GM19328 (cell line): ENCODE measurements around the gene ESYT2.
"Not testable (repeated sequence)": the region's sequence is repeated elsewhere in the genome, so short reads cannot be mapped to it uniquely, and the experiment has no call there.

Experiments used
- ATAC-seq: cut with Tn5 transposase; IDR thresholded peaks from one replicate; pipeline ENCODE4 v1.9.1; 2021; ENCODE audit warnings: mild to moderate bottlenecking, moderate library complexity; ENCODE audit not compliant: unreplicated experiment

The ESYT2 gene

DNA sequence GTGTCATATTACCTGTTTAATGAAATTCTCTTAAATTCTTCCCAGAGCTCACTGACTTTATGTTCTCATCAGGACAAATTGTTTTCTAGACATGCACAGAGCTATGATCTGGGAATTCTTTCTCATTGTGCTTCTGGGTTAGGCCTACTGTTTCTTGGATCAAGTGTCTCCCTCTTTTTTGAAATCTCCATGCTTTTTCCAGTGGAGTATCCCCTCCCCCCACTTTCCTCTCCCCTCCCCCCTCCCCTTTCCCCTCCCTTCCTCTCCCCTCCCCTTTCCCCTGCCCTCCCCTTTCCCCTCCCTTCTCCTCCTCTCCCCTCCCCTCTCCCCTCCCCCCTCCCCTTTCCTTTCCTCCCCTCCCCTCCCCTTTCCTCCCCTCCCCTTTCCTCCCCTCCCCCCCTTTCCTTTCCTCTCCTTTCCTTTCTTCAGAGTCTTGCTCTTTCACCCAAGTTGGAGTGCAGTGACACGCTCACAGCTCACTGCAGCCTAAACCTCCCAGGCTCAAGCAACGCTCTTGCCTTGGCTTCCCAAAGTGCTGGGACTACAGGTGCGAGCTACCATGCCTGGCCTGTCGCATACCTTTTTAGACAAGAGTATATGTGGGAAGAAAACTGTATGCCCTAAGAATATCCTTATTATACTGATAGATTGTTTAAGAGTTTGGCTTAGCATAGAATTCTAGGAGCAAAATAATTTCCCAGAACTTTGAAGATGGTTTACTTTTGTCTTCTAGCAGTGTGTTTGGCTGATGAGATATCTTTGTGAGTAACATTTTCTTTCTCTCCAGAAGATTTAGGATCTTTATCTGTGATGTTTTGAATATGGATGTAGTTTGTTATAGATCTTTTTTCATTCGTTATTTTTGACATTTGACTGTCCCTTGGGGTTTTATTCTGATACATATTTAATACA is 29.5 kb upstream of the ESYT2 start:
- no peak for ATAC-seq

DNA sequence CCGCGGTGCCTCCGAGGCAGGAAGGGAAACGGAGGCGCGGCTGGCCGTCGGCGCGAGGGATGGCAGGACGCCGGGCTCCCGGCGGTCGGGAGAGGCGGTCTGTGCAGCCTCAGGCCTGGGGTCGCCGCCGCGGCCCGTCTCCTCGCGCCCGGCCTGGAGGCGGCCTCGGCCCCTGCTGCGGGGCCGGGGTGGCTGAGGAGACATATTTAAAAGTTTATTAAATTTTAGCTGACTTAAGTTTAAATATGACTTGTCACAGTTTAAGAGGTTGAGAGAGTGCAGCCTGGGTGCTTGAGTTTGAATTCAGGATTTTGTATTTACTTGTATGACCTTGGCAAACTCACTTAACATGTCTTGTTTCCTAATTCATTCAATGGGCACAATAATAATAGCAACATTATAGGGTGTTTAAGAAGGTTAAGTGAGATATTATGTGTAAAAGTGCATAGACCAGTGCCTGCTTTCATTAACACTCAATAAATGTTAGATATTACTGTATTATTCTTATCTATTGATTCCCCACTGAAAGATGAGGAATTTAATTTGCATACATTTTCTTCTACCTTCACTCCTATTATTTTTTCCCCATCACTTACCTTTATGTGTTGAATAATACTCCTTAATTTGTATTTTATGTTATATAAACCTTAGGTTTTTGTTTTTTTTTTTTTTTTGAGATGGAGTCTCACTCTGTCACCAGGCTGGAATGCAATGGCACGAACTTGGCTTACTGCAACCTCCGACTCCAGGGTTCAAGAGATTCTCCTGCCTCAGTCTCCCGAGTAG is 27.8 kb upstream of the ESYT2 start:
- ATAC-seq = peak; percentile 30

DNA sequence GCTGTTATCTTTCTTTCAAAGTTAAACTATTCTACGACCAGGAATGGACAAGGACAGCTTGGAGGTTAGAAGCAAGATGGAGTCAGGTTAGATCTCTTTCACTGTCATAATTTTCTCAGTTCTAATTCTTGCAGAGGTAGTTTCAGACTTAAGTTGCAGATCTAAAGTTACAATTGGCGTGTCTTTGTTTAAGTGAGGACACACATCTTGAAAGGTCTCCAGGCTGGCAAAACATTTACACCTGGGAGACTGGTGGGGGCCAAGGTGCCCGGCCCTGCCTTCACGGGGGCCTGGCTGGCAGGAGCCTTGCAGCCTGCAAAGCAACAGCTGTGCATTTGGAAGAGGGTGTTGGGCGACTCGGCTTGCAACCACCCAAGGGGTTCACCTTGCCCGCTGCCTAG is 25.4 kb upstream of the ESYT2 start:
- ATAC-seq = no peak

DNA sequence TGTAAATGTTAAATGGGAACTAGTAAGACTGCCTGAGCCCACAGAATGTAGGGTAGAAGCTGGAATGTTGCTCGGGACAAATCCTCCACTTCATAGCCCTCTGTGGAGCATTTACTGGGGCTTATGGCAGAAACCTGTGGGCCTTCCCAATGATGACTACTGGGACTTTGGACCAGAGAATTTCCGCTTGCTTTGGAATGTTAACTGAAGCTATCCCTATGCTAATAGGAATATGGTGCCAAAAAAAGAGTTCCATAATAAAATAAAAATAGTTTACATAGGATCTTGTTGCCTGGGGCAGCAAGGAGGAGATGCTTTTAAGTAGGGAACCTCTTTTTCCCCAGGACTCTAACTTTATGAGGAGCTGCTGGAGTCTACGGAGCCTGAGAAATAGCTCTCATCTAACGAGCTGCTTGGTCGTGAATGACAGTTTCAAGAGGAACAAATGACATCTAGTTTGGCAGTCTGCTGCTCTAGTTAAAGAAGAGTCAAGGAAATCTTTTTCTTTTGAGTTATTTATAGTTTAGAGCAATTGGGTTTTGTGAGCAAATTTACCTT is 21.3 kb upstream of the ESYT2 start:
- no peak for ATAC-seq

DNA sequence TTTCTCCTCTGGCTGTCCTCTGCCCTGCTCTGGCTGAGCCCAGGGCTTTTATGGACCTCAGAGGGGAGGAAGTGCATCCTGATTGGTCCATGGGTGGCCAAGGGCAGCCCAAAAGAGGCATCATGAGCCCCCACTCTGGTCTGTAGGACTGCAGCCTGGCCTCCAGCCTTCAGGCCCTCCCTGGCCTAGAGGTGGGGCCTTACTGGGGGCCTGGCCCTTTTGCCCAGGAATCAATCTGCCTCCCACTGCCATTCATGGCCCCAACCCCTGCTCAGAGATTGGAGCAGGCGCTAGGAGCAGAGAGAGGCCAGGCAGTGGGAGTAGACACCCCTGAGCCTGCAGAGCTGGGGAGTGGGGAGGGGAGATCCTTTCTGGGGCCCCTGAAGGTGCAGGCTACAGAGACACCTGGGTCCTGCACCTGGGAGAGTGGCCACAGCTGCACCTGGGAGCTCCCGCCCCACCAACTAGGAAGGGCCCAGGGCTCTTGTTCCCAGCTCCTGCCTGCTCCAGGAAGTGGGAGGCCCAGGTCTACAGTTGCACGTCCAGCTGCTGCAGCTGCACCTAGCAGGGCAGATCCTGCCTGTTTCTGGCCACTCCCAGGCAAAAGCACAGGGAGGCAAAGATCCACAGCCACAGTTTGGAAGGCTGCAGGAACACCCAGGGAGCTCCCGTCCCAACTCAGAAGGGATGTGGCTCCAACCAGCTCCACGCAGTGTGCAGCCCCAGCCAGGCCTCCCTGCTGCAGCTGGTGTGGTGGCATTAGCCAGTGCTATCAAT is 20.6 kb upstream of the ESYT2 start:
- ATAC-seq = no peak

DNA sequence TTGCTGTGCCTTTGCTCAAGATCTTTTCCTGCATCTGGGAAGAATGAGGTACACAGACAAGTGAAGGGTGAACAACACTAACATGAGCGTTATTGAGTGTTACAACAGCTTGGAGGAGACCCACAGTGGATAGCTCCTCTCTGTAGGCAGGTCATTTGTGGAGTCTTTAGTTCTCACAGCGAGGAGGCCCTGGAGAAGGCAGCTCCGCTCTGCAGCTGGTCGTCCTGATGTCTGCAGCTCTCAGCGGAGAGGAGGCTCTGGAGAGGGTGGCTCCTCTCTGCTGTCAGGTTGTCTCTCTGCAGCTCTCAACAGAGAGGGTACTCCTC is 20.1 kb upstream of the ESYT2 start:
- no peak for ATAC-seq

DNA sequence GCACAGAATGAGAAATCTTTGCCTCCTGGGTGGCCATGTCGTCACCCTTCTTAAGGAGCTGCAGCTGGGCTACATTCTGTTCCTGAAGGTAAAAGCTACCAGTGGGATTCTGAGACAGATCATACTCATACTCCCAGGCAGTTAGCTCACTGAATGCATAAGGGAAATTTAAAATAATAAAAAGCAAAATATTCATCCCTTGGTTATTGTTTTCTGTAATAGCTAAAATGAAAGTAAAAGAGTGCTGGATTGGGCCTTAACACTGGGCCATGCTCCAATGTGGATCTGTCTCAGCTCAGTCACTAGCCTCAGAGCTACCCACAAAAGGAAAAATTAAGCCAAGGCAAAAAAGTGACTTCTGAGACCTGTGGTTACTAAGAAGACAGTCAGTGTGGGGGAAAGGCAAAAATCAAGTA is 18.1 kb upstream of the ESYT2 start:
- ATAC-seq = no peak

DNA sequence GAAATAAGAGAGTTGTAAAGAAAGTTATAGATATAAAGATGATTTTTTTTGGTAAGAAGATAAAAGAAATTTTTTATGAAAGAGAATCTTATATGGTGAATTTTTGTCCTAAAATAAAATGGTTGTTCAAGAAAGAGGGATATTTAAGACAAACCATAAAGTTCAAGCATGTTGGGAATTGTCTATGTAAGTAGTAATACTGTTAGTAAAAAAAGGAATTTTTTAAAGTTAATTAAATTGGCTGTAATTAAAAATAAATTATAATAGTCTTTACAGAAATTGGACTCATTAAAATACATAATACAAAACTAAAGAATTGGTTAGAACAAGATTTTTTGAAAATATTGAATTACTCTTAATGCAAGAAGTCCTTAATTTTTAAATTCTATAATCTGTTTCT is 17.0 kb upstream of the ESYT2 start:
- no peak for ATAC-seq

DNA sequence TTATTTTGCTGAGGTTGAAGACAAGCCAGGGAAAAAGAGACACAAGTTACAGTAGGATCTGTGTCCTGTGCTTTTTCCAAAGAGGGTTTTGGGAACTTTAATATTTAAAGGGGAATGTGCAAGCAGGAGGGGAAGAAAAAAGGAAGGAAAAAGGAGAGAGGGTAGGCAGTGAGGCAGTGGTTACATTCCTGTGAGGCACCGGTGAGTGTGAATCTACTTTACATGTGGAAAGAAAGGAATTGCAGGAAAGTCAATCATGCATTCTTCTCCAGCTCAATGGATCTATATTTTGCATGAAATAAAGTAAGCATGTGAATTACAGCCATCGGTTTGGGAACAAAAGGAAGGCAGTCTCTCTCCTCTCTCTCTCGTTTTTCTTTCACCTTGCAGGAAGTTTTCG is 14.5 kb upstream of the ESYT2 start:
- no peak for ATAC-seq

DNA sequence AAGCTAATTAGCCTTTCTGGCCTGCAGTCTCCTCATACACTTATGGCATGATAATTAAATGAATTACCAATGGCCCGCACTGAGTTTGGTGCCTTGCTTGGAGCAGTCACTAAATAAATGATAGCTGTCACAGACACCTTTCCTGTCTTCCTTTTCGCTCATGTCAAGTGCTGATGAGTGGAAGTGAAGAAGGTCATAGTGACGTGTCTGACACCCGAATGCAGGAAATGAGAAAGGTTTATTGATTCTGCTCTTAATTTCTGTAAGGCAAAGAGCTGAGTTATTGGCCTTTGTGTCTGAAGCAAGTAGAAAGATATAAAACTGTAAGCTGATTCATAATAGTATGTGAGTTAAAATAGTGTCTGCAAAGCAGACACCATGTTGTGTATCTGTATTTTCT is 13.2 kb upstream of the ESYT2 start:
- ATAC-seq = no peak

DNA sequence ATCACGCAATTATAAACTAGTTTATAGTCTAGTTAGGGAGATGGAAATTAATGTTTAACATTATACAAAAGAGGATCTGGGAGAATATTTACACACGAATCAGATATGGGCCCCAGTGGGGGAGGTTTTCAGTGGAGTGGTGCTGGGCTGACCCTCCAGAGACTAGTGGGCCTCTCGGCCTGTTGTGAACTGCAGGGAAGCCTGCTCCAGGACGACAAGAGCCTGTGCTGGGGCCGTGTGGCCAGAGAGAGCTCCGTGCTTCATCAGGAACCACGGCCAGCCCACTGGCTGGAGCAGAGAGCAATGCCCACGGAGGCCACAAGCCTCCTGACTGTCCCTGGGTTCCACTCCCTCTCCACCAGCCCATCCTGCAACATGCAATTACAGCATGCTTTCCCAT is 11.3 kb upstream of the ESYT2 start:
- ATAC-seq = no peak

DNA sequence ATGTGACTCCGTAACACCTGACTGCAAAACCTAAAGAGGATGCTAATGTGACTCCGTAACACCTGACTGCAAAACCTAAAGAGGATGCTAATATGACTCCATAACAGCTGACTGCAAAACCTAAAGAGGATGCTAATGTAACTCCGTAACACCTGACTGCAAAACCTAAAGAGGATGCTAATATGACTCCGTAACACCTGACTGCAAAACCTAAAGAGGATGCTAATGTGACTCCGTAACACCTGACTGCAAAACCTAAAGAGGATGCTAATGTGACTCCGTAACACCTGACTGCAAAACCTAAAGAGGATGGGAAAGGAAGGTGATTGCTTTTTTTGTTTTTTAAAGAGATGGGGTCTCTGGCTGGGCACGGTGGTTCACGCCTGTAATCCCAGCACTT is 9.9 kb upstream of the ESYT2 start:
- ATAC-seq = not testable (repeated sequence)

DNA sequence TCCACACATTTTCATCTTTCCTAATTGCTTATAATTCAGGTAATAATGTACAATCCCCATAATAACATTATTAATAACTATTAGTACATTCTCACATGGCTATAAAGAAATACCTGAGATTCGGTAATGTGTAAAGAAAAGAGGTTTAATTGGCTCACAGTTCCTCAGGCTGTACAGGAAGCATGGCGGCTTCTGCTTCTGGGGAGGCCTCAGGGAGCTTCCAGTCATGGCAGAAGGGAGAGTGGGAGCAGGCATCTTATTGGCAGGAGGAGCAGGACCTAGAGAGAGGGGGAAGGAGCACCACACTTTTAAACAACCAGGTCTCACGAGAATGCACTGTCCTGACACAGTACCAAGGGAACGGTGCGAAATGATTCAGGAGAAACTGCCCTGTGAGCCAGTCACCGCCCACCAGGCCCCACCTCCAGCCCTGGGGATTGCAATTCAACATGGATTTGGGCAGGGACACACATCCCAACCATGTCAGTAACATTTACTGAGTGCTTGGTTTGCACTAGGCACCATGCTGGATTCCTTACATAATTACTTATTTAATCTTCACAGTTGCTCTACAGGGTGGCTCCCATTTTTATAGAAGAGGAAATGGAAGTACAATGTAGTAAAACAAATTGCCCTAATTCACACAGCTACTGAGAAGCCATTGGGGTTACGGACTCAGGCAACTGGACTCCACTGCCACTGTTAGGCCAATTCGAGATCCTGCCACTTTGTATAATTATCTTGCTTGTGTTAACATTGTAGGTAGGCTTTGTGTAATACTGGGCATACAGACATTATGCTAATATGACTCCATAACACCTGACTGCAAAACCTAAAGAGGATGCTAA is 8.7 kb upstream of the ESYT2 start:
- ATAC-seq = no peak

DNA sequence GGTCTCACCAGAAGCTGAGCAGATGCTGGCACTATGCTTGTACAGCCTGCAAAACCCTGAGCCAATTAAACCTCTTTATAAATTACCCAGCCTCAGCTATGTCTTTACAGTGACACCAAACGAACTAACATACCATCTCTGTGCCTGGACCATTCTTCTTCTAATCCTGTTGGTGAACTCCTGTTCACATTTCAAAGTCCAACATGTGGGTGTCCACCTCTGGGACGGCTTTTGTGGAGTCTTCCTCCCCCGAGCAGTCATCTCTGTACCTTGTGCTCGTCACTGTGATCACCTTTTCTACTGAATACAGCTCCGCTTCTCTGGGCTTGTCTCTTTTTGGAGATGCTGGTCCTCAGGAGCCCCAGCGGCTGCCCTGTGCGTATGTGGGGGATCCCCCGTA is 7.4 kb upstream of the ESYT2 start:
- ATAC-seq = no peak

DNA sequence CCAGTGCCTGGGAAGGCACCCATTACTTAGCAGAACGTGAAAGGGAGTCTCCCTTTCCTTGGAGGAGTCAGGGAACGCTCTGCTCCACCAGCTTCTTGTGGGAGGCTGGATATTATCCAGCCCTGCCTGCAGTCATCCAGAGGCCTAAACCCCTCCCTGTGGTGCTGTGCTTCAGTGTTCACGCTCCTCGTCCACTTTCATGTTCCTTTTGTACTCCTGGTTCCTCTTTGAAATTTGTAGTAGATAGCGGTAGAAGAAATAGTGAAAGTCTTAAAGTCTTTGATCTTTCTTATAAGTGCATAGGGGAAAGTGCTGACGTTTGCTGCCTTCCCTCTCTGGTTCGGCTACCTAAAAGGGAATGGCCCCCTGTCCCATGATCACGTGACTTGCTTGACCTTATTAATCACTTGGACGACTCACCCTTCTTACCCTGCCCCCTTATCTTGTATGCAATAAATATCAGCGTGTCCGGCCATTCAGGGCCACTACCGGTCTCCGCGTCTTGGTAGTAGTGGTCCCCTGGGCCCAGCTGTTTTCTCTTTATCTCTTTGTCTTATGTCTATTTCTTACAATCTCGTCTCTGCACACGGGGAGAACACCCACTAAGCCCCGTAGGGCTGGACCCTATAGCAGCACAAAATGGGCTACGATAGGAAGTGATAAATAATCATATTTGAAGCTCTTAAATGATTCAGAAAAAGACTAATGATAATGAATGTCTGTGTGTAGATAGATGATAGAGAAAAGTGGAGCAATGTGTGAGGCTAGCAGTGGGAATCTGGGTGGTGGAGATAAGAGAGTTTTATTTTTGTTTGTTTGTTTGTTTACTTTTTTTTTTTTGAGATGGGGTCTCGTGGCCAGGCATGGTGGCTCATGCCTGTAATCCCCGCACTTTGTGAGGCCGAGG is 5.8 kb upstream of the ESYT2 start:
- no peak for ATAC-seq

DNA sequence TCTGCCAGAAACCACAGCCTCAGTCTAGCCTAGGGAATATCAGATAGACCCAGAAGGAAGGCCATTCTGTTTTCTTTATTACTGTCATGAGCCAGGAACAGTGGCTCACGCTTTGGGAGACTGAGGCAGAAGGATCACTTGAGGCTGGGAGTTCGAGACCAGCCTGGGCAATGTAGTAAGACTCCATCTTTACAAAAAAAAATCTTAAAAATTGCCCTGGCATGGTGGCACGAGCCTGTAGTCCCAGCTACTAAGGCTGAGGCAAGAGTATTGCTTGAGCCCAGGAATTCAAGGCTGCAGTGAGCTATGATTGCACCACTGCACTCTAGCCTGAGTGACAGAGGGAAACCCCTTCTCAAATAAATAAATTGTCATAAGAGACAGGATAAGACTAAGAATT is 3.7 kb upstream of the ESYT2 start:
- ATAC-seq = no peak

DNA sequence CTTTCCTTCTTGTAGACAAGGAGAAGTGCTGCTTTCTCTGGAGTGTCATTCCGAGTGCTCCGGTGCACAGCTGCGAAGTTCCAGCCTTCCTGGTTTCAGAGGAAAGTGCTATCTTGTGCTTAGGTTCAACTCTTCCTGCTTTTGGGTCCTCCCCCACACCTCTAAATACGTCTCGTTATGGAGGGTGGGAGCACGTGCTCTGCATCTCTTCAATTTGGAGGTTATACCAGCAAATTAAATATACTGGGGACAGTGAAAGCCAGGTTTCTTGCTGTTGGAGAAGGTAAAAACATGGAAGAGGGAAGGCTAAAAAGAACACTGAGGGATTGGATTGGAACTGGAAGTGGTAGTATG is 2.4 kb upstream of the ESYT2 start:
- ATAC-seq = no peak

DNA sequence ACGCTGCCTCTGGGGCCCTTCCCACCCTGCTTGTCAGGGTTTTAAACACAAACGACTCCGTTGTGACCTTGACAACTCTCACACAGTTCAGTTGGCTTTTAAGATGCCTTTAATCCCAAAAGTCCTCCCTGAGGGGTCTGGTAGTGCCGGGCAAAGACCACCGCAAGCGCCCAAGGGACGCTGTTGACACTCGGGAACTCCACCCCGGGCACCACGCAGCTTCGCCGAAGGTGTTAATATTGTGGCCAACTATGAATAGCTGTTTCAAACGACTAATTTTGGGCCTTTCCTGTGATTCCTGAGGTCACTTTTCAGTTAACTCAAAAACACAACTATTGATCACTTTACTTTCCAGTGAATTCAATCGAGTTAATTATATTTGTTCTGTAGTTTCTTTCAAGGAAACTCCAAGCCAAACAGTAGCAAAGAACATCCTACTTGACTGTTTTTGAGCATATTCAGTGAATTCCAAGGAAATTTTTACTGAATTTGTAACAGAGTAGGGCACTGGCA is 958 bp upstream of the ESYT2 start:
- ATAC-seq = no peak

DNA sequence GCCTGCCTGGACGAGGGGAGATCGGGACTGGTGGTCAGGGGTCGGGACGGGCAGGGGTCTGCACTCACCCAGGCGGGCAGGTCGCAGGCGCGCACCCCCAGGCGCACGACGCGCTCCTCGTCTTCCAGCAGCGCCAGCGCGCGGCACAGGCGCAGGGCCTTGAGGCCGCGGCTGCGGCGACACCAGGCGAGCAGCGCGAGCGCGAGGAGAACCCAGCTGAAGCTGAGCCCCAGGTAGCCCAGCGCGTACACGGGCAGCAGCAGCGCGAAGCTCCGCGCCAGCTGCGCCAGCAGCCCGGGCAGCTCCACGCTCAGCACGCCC is 328 bp downstream of the ESYT2 start:
- peak; percentile 50 for ATAC-seq
